B cell (primary cell): ENCODE data around the gene ARL16. TPM values are rescaled to one million over a fixed set of nuclear protein-coding genes. Genes with fewer than 3 reads are reported as not detected.

Experiments
- ATAC-seq: fragments of 200-7000 bp; cut with Tn5 transposase; one replicate; pipeline ENCODE4 v1.10.0; 2021; ENCODE audit warnings: low read depth, mild to moderate bottlenecking, moderate number of reproducible peaks, moderate library complexity
- CTCF ChIA-PET: fragments of 350-600 bp; sonication (Branson Sonifier 250); formaldehyde crosslinking; loops from one replicate; lab custom pipeline; 2021; ENCODE audit warnings: antibody characterized with exemption, inconsistent platforms; lab: Charles Lee
- POLR2A ChIA-PET: fragments of 350-600 bp; sonication (Branson Sonifier 250); formaldehyde crosslinking; loops from one replicate; lab custom pipeline; 2021; ENCODE audit warnings: antibody characterized with exemption; lab: Charles Lee
- DNase-seq: peaks from one replicate; pipeline ENCODE4 v3.0.0; 2013
- H2AFZ ChIP-seq: 2 replicates; pipeline ENCODE4 v1.6.1; 2012; ENCODE audit warnings: mild to moderate bottlenecking, low read depth, low read length; ENCODE audit not compliant: insufficient read depth, poor library complexity, severe bottlenecking
- H3K27ac ChIP-seq, 2 donors: 1 replicate in 1 of 2; 2 replicates in 1 of 2; pipeline ENCODE4 v1.5.1; 2012 to 2013; ENCODE audit warnings: low read length in 2 of 2, mild to moderate bottlenecking in 2 of 2, moderate library complexity in 1 of 2
- H3K27me3 ChIP-seq, 4 experiments: fragments of 200-600 bp in 1 of 4; sonication (generic) in 1 of 4; replicated peaks in 1 of 4; 1 replicate in 2 of 4; 2 replicates in 2 of 4; pipeline versions ENCODE4 v1.6.1 to v1.7.0; 2013 to 2016; ENCODE audit warnings: low read length in 3 of 4, mild to moderate bottlenecking in 2 of 4, mixed read lengths in 1 of 4, moderate library complexity in 1 of 4; ENCODE audit not compliant: insufficient read depth in 4 of 4, control insufficient read depth in 3 of 4; ENCODE audit errors: control extremely low read depth in 1 of 4
- H3K36me3 ChIP-seq, 2 experiments: replicated peaks in 1 of 2; 1 replicate in 1 of 2; 2 replicates in 1 of 2; pipeline versions ENCODE4 v1.6.1 to v1.7.1; 2013; ENCODE audit warnings: low read length in 1 of 2; ENCODE audit not compliant: insufficient read depth in 2 of 2, control insufficient read depth in 1 of 2; ENCODE audit errors: control extremely low read depth in 1 of 2, extremely low read depth in 1 of 2
- H3K4me1 ChIP-seq, 2 donors: fragments of 200-600 bp in 1 of 2; sonication (generic) in 1 of 2; 1 replicate in 1 of 2; 2 replicates in 1 of 2; pipeline versions ENCODE4 v1.5.1 to v1.6.1; 2013 to 2017; ENCODE audit warnings: low read length in 2 of 2; ENCODE audit not compliant: control insufficient read depth in 2 of 2, insufficient read depth in 2 of 2
- H3K4me2 ChIP-seq: replicated peaks from 2 replicates; pipeline ENCODE3; 2012; ENCODE audit warnings: mild to moderate bottlenecking, low read depth, low read length; ENCODE audit not compliant: poor library complexity, severe bottlenecking
- H3K4me3 ChIP-seq, 5 experiments: fragments of 200-600 bp in 1 of 5; sonication (generic) in 1 of 5; 1 replicate in 3 of 5; 2 replicates in 2 of 5; pipeline versions ENCODE4 v1.5.1 to v1.7.0; 2011 to 2016; ENCODE audit warnings: low read length in 4 of 5, mild to moderate bottlenecking in 4 of 5, low read depth in 2 of 5, control low read depth in 1 of 5, moderate library complexity in 1 of 5; ENCODE audit not compliant: insufficient read depth in 1 of 5; ENCODE audit errors: control extremely low read depth in 1 of 5, extremely low read depth in 1 of 5
- H3K79me2 ChIP-seq: fragments of 200-600 bp; sonication (generic); one replicate; pipeline ENCODE4 v1.6.0; 2016; ENCODE audit warnings: low read length; ENCODE audit not compliant: control insufficient read depth, insufficient read depth
- H3K9ac ChIP-seq: fragments of 200-600 bp; sonication (generic); 2 replicates; pipeline ENCODE4 v1.6.1; 2017; ENCODE audit warnings: mild to moderate bottlenecking, low read length, moderate library complexity
- H3K9me3 ChIP-seq, 3 donors: one replicate each; pipeline versions ENCODE4 v1.6.1 to v1.7.1; 2013; ENCODE audit warnings: low read length in 2 of 3; ENCODE audit not compliant: control insufficient read depth in 2 of 3, insufficient read depth in 1 of 3; ENCODE audit errors: control extremely low read depth in 1 of 3
- H4K20me1 ChIP-seq: 2 replicates; pipeline ENCODE4 v1.6.0; 2012; ENCODE audit warnings: mild to moderate bottlenecking, low read length; ENCODE audit not compliant: insufficient read depth, control insufficient read depth, poor library complexity, severe bottlenecking
- H3K27ac Mint-ChIP-seq: one replicate; pipeline ENCODE4 v1.8.0; 2021; ENCODE audit warnings: mixed read lengths
- H3K27me3 Mint-ChIP-seq: one replicate; pipeline ENCODE4 v1.8.0; 2021; ENCODE audit warnings: mixed read lengths
- H3K4me1 Mint-ChIP-seq: one replicate; pipeline ENCODE4 v1.8.0; 2021; ENCODE audit warnings: mixed read lengths
- H3K4me3 Mint-ChIP-seq: one replicate; pipeline ENCODE4 v1.8.0; 2021; ENCODE audit warnings: mixed read lengths
- H3K9me3 Mint-ChIP-seq: one replicate; pipeline ENCODE4 v1.8.0; 2022; ENCODE audit warnings: mixed read lengths; ENCODE audit not compliant: insufficient read depth
- CTCF ChIP-seq: fragments of 200-600 bp; IDR thresholded peaks from one replicate; pipeline ENCODE4 v1.8.0; 2022; ENCODE audit warnings: antibody characterized with exemption, mild to moderate bottlenecking
- EZH2 ChIP-seq: IDR thresholded peaks from 2 replicates; pipeline ENCODE4 v1.6.1; 2012; ENCODE audit warnings: borderline replicate concordance, low read depth, mild to moderate bottlenecking, moderate library complexity, low read length; ENCODE audit not compliant: insufficient read depth, poor library complexity, severe bottlenecking
- WGBS: methylation state at CpG from one replicate; pipeline ENCODE4 v1.1.5; 2013; ENCODE audit warnings: missing lambda C conversion rate; ENCODE audit not compliant: insufficient coverage; 5-methylcytosine and 5-hydroxymethylcytosine counted together
- intact Hi-C: fragments of 100-400 bp; cut with micrococcal nuclease; formaldehyde crosslinking; loops from one replicate; pipeline ENCODE4 v1.10.0; 2022
- polyA plus RNA-seq: library from polyadenylated mRNA; depleted of rRNA; stranded (reverse); fragments of >200 nt; gene quantifications from 2 replicates; pipeline ENCODE4 v1.2.3, GENCODE V29; 2012
- total RNA-seq, 2 donors: library from RNA; stranded (reverse); fragments of 120-200 nt in 1 of 2; gene quantifications; 1 replicate in 1 of 2; 2 replicates in 1 of 2; pipeline versions ENCODE4 v1.2.3 to v1.2.4, GENCODE V29; 2013 to 2022

Gene ARL16
- total and polyA plus RNA-seq, 2 donors (not counting 1 experiment from before 2014, with no cell fraction given), result 32.5 to 101 TPM

DNA sequence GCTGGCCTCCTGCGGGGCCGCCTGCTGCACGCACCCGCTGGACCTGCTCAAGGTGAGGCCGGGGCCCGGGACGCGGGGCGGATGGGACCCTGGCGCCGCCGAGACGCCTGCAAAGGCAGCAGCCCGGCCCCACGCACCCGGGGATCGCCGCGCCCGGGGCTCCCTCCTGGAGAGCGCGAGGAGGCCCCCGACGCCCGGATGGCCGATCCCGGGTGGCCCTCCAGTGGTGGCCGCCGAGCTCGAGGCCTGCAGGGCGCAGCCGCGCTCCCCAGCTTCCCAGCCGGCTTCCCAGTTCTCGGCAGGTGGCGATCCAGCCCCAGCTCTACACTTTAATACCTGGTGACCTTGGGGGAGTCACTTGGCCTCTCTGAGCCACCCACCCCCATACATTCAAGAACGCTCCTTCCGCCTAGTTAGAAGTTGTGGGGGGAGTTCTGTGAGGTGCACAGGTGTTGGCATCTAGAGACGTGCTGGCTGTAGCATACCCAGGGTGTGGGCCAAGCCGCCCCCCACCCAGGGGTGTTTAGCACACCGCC lies 28.9 kb upstream of the ARL16 start:
- Histone ChIP-seq H2AFZ (peak overlapping the region; percentile 86), H3K79me2 (no peaks in the 10 kb centered on the region), H3K27me3 (peaks cover 0 to 3% (median 0%) of the 10 kb centered on the region in 4 experiments), H3K4me2 (peak overlapping the region; percentile 95), H3K9ac (peak overlapping the region; percentile 70), H3K27ac (no peak overlapping the region), H4K20me1 (no peaks in the 10 kb centered on the region), H3K4me1 (peaks cover 15 to 25% of the 10 kb centered on the region in 2 donors), H3K36me3 (peaks cover 0 to 5% of the 10 kb centered on the region in 2 experiments), H3K9me3 (no peaks in the 10 kb centered on the region), H3K4me3 (peak overlapping the region in 4 of 5 experiments; percentile 35 to 80 (median 62))
- no peak for TF ChIP-seq EZH2
- no peak for TF ChIP-seq CTCF
- 7% methylated on average over 35 of the region's 41 CpGs for WGBS
- intact Hi-C loops, result loop anchor here (1.0 to 2.0 kb wide), 4 partner anchors 9 to 200 kb away; partner anchors contain the start of genes ACTG1, ARL16, MRPL12 and P4HB
- H3K27me3 Mint-ChIP-seq, result no peaks in the 10 kb centered on the region
- H3K9me3 Mint-ChIP-seq, result no peaks in the 10 kb centered on the region
- H3K4me1 Mint-ChIP-seq, result peaks cover 12% of the 10 kb centered on the region
- CTCF ChIA-PET, result no interaction called here
- peak overlapping the region; percentile 78 for H3K27ac Mint-ChIP-seq
- POLR2A ChIA-PET, result interaction anchor here (0.7 to 1.2 kb wide), 2 partner anchors 10 to 209 kb away, joined by 3 to 4 read pairs; no protein-coding TSS in a partner anchor
- peak overlapping the region; percentile 89 for H3K4me3 Mint-ChIP-seq
- ATAC-seq (peak; percentile 5), DNase-seq (peak; percentile 50)
